ENCODE results near the gene MBOAT2. TPM values are rescaled to one million over a fixed set of nuclear protein-coding genes. Genes with fewer than 3 reads are reported as not detected.

MBOAT2 gene
- total and polyA plus RNA-seq, 2 experiments from 2014 or later: 15.9 to 22.7 TPM

- TF ChIP-seq, protein P1, sequence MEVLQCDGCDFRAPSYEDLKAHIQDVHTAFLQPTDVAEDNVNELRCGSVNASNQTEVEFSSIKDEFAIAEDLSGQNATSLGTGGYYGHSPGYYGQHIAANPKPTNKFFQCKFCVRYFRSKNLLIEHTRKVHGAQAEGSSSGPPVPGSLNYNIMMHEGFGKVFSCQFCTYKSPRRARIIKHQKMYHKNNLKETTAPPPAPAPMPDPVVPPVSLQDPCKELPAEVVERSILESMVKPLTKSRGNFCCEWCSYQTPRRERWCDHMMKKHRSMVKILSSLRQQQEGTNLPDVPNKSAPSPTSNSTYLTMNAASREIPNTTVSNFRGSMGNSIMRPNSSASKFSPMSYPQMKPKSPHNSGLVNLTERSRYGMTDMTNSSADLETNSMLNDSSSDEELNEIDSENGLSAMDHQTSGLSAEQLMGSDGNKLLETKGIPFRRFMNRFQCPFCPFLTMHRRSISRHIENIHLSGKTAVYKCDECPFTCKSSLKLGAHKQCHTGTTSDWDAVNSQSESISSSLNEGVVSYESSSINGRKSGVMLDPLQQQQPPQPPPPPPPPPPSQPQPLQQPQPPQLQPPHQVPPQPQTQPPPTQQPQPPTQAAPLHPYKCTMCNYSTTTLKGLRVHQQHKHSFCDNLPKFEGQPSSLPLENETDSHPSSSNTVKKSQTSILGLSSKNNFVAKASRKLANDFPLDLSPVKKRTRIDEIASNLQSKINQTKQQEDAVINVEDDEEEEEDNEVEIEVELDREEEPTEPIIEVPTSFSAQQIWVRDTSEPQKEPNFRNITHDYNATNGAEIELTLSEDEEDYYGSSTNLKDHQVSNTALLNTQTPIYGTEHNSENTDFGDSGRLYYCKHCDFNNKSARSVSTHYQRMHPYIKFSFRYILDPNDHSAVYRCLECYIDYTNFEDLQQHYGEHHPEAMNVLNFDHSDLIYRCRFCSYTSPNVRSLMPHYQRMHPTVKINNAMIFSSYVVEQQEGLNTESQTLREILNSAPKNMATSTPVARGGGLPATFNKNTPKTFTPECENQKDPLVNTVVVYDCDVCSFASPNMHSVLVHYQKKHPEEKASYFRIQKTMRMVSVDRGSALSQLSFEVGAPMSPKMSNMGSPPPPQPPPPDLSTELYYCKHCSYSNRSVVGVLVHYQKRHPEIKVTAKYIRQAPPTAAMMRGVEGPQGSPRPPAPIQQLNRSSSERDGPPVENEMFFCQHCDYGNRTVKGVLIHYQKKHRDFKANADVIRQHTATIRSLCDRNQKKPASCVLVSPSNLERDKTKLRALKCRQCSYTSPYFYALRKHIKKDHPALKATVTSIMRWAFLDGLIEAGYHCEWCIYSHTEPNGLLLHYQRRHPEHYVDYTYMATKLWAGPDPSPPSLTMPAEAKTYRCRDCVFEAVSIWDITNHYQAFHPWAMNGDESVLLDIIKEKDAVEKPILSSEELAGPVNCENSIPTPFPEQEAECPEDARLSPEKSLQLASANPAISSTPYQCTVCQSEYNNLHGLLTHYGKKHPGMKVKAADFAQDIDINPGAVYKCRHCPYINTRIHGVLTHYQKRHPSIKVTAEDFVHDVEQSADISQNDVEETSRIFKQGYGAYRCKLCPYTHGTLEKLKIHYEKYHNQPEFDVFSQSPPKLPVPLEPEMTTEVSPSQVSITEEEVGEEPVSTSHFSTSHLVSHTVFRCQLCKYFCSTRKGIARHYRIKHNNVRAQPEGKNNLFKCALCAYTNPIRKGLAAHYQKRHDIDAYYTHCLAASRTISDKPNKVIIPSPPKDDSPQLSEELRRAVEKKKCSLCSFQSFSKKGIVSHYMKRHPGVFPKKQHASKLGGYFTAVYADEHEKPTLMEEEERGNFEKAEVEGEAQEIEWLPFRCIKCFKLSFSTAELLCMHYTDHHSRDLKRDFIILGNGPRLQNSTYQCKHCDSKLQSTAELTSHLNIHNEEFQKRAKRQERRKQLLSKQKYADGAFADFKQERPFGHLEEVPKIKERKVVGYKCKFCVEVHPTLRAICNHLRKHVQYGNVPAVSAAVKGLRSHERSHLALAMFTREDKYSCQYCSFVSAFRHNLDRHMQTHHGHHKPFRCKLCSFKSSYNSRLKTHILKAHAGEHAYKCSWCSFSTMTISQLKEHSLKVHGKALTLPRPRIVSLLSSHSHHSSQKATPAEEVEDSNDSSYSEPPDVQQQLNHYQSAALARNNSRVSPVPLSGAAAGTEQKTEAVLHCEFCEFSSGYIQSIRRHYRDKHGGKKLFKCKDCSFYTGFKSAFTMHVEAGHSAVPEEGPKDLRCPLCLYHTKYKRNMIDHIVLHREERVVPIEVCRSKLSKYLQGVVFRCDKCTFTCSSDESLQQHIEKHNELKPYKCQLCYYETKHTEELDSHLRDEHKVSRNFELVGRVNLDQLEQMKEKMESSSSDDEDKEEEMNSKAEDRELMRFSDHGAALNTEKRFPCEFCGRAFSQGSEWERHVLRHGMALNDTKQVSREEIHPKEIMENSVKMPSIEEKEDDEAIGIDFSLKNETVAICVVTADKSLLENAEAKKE (CRISPR knock-in tag; IDR thresholded peaks at IDR 0.05): no peak
- TF ChIP-seq ZNF331 (CRISPR knock-in tag; IDR thresholded peaks at IDR 0.05; ENCODE audit: low read depth) (no peak), EZH2 (IDR thresholded peaks at IDR 0.05; ENCODE audit: low read depth, unreplicated experiment) (no peak), CREB1 (CRISPR knock-in tag; IDR thresholded peaks at IDR 0.05; ENCODE audit: low read depth) (no peak), STAT1 (IDR thresholded peaks at IDR 0.05; ENCODE audit: unreplicated experiment) (no peak)
Measured at GRCh38 chr2:9008951-9009664, 5.6 kb upstream of the MBOAT2 start (continued).

- Mint-ChIP-seq H3K4me3 (no peak overlapping the region), H3K9me3 (0 out of 3 replicates have a peak, but pooled peaks cover 7% of the 10 kb centered on the region), H3K27me3 (ENCODE audit: insufficient read depth, low read depth, poor library complexity) (peaks cover 12% of the 10 kb centered on the region), H3K36me3 (ENCODE audit: low read depth) (peaks cover 11% of the 10 kb centered on the region), H3K4me1 (peaks cover 17% of the 10 kb centered on the region), H3K27ac (no peak overlapping the region)
- H3K4me2 ChIP-seq: no peak overlapping the region
- H3F3A ChIP-seq (replicated peaks; ENCODE audit: low read depth): 0 out of 2 replicates have a peak, but pooled peaks cover 4% of the 10 kb centered on the region
- peaks cover 9% of the 10 kb centered on the region; the same call in 1 of the 2 replicates for H3K27me3 ChIP-seq (ENCODE audit: insufficient read depth)
- no peaks in the 10 kb centered on the region for H3K9me2 ChIP-seq (ENCODE audit: insufficient read depth)
- H3K4me1 ChIP-seq (ENCODE audit: insufficient read depth): peaks cover 15% of the 10 kb centered on the region
- H3K79me2 ChIP-seq (replicated peaks; ENCODE audit: insufficient read depth): peaks cover 10% of the 10 kb centered on the region
- DNase-seq (ENCODE audit: low spot score) (no peak), ATAC-seq (no peak)
- no peaks in the 10 kb centered on the region for H3K36me3 ChIP-seq (ENCODE audit: insufficient read depth)
- no peak overlapping the region for H2AFZ ChIP-seq
- H3K27ac ChIP-seq (ENCODE audit: low read depth): no peak overlapping the region
- no peak overlapping the region for H3K4me3 ChIP-seq
- H4K20me1 ChIP-seq (replicated peaks; ENCODE audit: insufficient read depth): 0 out of 2 replicates have a peak, but pooled peaks cover 8% of the 10 kb centered on the region
- no peak for TF ChIP-seq ZNF114 (CRISPR knock-in tag; IDR thresholded peaks at IDR 0.05)
- TF ChIP-seq CREB1 (CRISPR knock-in tag; IDR thresholded peaks at IDR 0.05; ENCODE audit: low read depth): no peak
- TF ChIP-seq NANOG (IDR thresholded peaks at IDR 0.05; ENCODE audit: borderline replicate concordance): no peak
- no peak for TF ChIP-seq CTCF (conservative IDR thresholded peaks at IDR 0.05; ENCODE audit: low read depth in 2 of 2)
- TF ChIP-seq JUNB (IDR thresholded peaks at IDR 0.05; ENCODE audit: unreplicated experiment): no peak
- no peak for TF ChIP-seq POLR2AphosphoS5 (IDR thresholded peaks at IDR 0.05; ENCODE audit: low read depth)
- no peak for TF ChIP-seq REST (IDR thresholded peaks at IDR 0.05; ENCODE audit: unreplicated experiment)
Measured at GRCh38 chr2:9006368-9006767, 2.9 kb upstream of the MBOAT2 start.

Measured in GM23338 (cell line).